K562 (cell line): ENCODE data around the gene ITGB2. TPM values are rescaled to one million over a fixed set of nuclear protein-coding genes. Genes with fewer than 3 reads are reported as not detected.

Experiments
- ETS2 ChIP-seq: IDR thresholded peaks from 2 replicates; pipeline ENCODE4 v1.6.1; 2016; ENCODE audit warnings: borderline replicate concordance, missing genetic modification characterization, mild to moderate bottlenecking, moderate library complexity, missing compliant biosample characterization; ENCODE audit not compliant: poor library complexity, severe bottlenecking
- KLF10 ChIP-seq: fragments of 250-450 bp; sonication (Bioruptor Pico); IDR thresholded peaks from 2 replicates; pipeline ENCODE4 v1.6.1; 2021; ENCODE audit warnings: matching md5 sums
- MYBL2 ChIP-seq, 2 experiments: fragments of 450-650 bp in 1 of 2; sonication (generic) in 1 of 2; formaldehyde crosslinking in 1 of 2; IDR thresholded peaks; 2 replicates each; pipeline versions ENCODE4 v1.6.1 to v1.8.1; 2017 to 2022; ENCODE audit warnings: borderline replicate concordance in 1 of 2, inconsistent platforms in 1 of 2, low read depth in 1 of 2, mild to moderate bottlenecking in 1 of 2, missing genetic modification reagents in 1 of 2, moderate library complexity in 1 of 2
- NR2C2 ChIP-seq, 2 experiments: fragments of 200-800 bp in 1 of 2; sonication (Bioruptor generic) in 1 of 2; sonication (generic) in 1 of 2; formaldehyde crosslinking in 1 of 2; IDR thresholded peaks; 2 replicates each; pipeline versions ENCODE4 v1.6.1 to v1.8.0; 2016 to 2022; ENCODE audit warnings: mild to moderate bottlenecking in 1 of 2, missing compliant biosample characterization in 1 of 2, missing genetic modification characterization in 1 of 2, missing genetic modification reagents in 1 of 2
- PHF21A ChIP-seq: fragments of 450-650 bp; IDR thresholded peaks from 2 replicates; pipeline ENCODE4 v1.6.1; 2017; ENCODE audit warnings: low read depth, borderline replicate concordance
- RAD51 ChIP-seq: fragments of 450-650 bp; IDR thresholded peaks from 2 replicates; pipeline ENCODE4 v1.7.1; 2016; ENCODE audit warnings: low read depth, mild to moderate bottlenecking, borderline replicate concordance
- RBFOX2 ChIP-seq: fragments of 200-400 bp; formaldehyde crosslinking; IDR thresholded peaks from 2 replicates; pipeline ENCODE4 v1.6.1; 2017; ENCODE audit warnings: low read depth, mild to moderate bottlenecking, low read length, moderate library complexity
- RBM34 ChIP-seq: fragments of 200-400 bp; formaldehyde crosslinking; IDR thresholded peaks from 2 replicates; pipeline ENCODE4 v1.6.1; 2018; ENCODE audit warnings: low read length, borderline replicate concordance; ENCODE audit not compliant: insufficient read depth
- RFX1 ChIP-seq: fragments of 450-650 bp; IDR thresholded peaks from 2 replicates; pipeline ENCODE4 v1.6.1; 2016; ENCODE audit warnings: mild to moderate bottlenecking, moderate library complexity
- ZNF174 ChIP-seq: fragments of 250-450 bp; sonication (Bioruptor Pico); IDR thresholded peaks from 2 replicates; pipeline ENCODE4 v1.4.0; 2020; ENCODE audit warnings: mild to moderate bottlenecking
- ZNF197 ChIP-seq: fragments of 200-800 bp; sonication (Bioruptor generic); IDR thresholded peaks from 2 replicates; pipeline ENCODE4 v1.6.1; 2016; ENCODE audit warnings: low read depth, missing genetic modification characterization, missing compliant biosample characterization
- ZNF224 ChIP-seq: sonication (generic); formaldehyde crosslinking; IDR thresholded peaks from 2 replicates; pipeline ENCODE4 v1.8.0; 2022; ENCODE audit warnings: mild to moderate bottlenecking, missing genetic modification reagents
- polyA plus RNA-seq, 8 experiments: library from polyadenylated mRNA; depleted of rRNA in 4 of 8; stranded (reverse) in 5 of 8; unstranded in 3 of 8; fragments of >200 nt; fragmentation: Nextera tagmentation in 2 of 8; fragmentation: Illumina TruSeq in 1 of 8; extraction: Ambion mirVana in 2 of 8; extraction: Trizol in 1 of 8; gene quantifications; 2 replicates each; pipeline versions ENCODE4 v1.2.1 to v1.2.3, GENCODE V29; 2011 to 2014; ENCODE audit warnings: inconsistent platforms in 1 of 8, missing spikeins in 1 of 8
- total RNA-seq, 7 experiments: library from RNA; depleted of rRNA in 6 of 7; stranded (reverse); fragments of >200 nt in 6 of 7; fragmentation: Illumina TruSeq in 2 of 7; extraction: Trizol in 2 of 7; gene quantifications; 2 replicates each; pipeline versions ENCODE4 v1.2.1 to v1.2.3, GENCODE V29; 2011 to 2021; ENCODE audit warnings: low replicate concordance in 1 of 7
- TF ChIP-seq, protein P1 (sequence below): fragments of 250-450 bp; sonication (Bioruptor Pico); IDR thresholded peaks from 2 replicates; pipeline ENCODE4 v1.4.0; 2020; ENCODE audit warnings: borderline replicate concordance
- TF ChIP-seq, protein P2 (sequence below), 2 experiments: fragments of 250-450 bp in 1 of 2; fragments of 450-650 bp in 1 of 2; sonication (Bioruptor Pico) in 1 of 2; IDR thresholded peaks; 2 replicates each; pipeline versions ENCODE4 v1.6.1 to v1.8.0; 2016 to 2021; ENCODE audit warnings: mild to moderate bottlenecking in 2 of 2, moderate library complexity in 2 of 2, missing compliant biosample characterization in 1 of 2, missing genetic modification characterization in 1 of 2
- TF ChIP-seq, protein P3 (sequence below): sonication (generic); formaldehyde crosslinking; IDR thresholded peaks from 2 replicates; pipeline ENCODE4 v1.8.0; 2022; ENCODE audit warnings: mild to moderate bottlenecking, missing genetic modification reagents
- TF ChIP-seq, protein P4 (sequence below): sonication (generic); formaldehyde crosslinking; IDR thresholded peaks from 2 replicates; pipeline ENCODE4 v1.8.0; 2022; ENCODE audit warnings: mild to moderate bottlenecking, missing genetic modification reagents

Gene ITGB2
- total and polyA plus RNA-seq, 9 of the 15 experiments (the other 6 are each of a cell fraction or from before 2014, with no cell fraction given), result 0.07 to 1.3 (median 0.51) TPM; not detected in 2

DNA sequence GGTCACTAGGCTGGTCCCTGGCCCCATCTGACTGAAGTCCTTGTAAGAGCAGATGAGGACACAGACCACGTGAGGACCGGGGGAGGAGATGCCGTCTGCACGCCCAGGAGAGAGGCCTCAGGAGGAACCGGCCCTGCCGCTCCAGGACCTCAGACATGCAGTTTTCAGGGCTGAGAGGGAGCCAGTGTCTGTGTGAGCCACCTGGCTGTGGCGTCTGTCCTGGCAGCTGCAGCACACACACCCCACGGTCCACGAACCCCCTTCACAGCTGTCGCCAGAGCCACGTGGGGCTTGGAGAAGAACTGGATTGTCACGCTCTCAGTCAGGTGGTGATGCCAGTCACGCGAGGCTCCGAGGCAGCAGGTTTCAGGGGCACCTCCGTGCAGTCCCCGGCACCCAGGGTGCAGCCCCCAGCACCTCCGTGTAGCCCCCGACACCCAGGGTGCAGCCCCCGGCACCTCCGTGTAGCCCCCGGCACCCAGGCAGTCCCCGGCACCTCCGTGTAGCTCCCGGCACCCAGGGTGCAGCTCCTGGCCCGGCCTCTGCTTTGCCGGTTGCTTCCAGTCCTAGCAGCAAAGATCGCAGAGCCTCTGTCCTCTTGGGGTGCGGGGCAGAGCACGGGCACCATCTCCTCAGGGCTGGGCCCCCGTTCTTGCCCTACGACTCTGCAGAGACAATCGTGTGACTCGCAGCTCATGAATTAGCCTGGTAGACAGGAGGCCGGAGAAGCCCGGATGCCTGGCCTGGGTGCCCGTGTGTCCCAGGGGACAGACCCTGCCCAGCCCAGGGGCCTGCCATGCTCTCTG is 83.8 kb downstream of the ITGB2 start (continued):
- TF ChIP-seq, protein P1, sequence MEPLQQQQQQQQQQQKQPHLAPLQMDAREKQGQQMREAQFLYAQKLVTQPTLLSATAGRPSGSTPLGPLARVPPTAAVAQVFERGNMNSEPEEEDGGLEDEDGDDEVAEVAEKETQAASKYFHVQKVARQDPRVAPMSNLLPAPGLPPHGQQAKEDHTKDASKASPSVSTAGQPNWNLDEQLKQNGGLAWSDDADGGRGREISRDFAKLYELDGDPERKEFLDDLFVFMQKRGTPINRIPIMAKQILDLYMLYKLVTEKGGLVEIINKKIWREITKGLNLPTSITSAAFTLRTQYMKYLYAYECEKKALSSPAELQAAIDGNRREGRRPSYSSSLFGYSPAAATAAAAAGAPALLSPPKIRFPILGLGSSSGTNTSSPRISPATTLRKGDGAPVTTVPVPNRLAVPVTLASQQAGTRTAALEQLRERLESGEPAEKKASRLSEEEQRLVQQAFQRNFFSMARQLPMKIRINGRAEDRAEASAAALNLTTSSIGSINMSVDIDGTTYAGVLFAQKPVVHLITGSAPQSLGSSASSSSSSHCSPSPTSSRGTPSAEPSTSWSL (CRISPR knock-in tag), result no peak
- TF ChIP-seq ETS2 (tag), result no peak
- TF ChIP-seq ZNF174, result no peak
- TF ChIP-seq RBFOX2, result 0 out of 2 replicates have a peak, but pooled peaks have one; percentile 16
- TF ChIP-seq, protein P2, sequence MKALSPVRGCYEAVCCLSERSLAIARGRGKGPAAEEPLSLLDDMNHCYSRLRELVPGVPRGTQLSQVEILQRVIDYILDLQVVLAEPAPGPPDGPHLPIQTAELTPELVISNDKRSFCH (CRISPR knock-in tag; IDR thresholded peaks at IDR 0.05), result no peak
- TF ChIP-seq, protein P2 (tag; IDR thresholded peaks at IDR 0.05), result no peak; the same call in 1 of the 2 replicates
- no peak for TF ChIP-seq MYBL2 (IDR thresholded peaks at IDR 0.05; ENCODE audit: low read depth)
- no peak for TF ChIP-seq MYBL2 (CRISPR knock-in tag; IDR thresholded peaks at IDR 0.05; ENCODE audit: borderline replicate concordance)
- TF ChIP-seq, protein P3, sequence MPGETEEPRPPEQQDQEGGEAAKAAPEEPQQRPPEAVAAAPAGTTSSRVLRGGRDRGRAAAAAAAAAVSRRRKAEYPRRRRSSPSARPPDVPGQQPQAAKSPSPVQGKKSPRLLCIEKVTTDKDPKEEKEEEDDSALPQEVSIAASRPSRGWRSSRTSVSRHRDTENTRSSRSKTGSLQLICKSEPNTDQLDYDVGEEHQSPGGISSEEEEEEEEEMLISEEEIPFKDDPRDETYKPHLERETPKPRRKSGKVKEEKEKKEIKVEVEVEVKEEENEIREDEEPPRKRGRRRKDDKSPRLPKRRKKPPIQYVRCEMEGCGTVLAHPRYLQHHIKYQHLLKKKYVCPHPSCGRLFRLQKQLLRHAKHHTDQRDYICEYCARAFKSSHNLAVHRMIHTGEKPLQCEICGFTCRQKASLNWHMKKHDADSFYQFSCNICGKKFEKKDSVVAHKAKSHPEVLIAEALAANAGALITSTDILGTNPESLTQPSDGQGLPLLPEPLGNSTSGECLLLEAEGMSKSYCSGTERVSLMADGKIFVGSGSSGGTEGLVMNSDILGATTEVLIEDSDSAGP (CRISPR knock-in tag), result no peak
- no peak for TF ChIP-seq RBM34
- TF ChIP-seq RAD51, result peak; percentile 92
- no peak for TF ChIP-seq NR2C2 (CRISPR knock-in tag; IDR thresholded peaks at IDR 0.05)
- no peak for TF ChIP-seq NR2C2 (tag; IDR thresholded peaks at IDR 0.05)
- TF ChIP-seq RFX1, result no peak
- TF ChIP-seq, protein P4, sequence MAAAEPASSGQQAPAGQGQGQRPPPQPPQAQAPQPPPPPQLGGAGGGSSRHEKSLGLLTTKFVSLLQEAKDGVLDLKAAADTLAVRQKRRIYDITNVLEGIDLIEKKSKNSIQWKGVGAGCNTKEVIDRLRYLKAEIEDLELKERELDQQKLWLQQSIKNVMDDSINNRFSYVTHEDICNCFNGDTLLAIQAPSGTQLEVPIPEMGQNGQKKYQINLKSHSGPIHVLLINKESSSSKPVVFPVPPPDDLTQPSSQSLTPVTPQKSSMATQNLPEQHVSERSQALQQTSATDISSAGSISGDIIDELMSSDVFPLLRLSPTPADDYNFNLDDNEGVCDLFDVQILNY (CRISPR knock-in tag), result no peak
- no peak for TF ChIP-seq KLF10 (CRISPR knock-in tag)
- no peak for TF ChIP-seq ZNF197 (CRISPR knock-in tag)
- TF ChIP-seq PHF21A, result no peak; the same call in 1 of the 2 replicates
- TF ChIP-seq ZNF224 (CRISPR knock-in tag), result no peak
